Measurements from ENCODE around the gene PPARD.
"Not testable (repeated sequence)": the region's sequence is repeated elsewhere in the genome, so short reads cannot be mapped to it uniquely, and the experiment has no call there.

PPARD gene

DNA sequence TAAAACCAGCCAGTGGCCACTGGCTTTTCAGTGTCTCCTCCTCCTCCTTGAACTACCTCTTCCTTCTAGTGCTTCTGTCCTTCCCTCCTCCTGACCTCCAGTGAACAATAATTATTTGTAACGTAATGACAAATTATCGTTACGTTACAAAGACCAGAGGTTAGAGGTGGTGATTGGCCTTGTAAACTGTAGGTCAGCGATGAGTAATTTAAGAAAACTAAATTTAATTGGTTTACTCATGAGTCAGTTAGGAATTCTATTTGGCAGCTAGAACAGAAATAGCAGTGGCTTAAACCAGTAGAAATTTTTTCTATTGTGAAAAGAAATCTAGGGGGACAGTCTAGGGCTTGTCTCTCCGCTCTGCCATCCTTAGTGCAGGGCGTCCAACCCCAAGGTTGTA is 38.8 kb downstream of the PPARD start:
- DNase-seq (ENCODE audit: low read depth) = no peak

DNA sequence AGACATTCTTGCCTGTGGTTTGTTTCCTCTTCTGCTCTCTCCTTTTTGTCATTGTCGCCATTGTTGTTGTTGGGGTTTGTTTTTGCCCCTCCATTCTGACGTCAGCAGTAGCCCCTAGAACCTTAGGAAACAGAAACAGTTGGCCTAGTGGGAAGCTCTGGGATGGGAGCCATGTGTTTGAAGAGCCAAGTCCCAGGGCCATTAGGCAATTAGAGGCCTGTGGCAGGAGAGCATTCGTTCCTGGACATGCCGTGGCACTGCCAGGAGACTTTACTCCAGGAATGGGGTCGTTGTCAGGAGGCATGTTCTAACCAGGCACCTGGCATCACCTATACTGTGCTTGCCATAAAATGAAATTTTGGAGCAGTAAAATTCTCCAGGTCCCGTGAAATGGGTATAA is 39.7 kb downstream of the PPARD start:
- DNase-seq (ENCODE audit: low read depth) = no peak

DNA sequence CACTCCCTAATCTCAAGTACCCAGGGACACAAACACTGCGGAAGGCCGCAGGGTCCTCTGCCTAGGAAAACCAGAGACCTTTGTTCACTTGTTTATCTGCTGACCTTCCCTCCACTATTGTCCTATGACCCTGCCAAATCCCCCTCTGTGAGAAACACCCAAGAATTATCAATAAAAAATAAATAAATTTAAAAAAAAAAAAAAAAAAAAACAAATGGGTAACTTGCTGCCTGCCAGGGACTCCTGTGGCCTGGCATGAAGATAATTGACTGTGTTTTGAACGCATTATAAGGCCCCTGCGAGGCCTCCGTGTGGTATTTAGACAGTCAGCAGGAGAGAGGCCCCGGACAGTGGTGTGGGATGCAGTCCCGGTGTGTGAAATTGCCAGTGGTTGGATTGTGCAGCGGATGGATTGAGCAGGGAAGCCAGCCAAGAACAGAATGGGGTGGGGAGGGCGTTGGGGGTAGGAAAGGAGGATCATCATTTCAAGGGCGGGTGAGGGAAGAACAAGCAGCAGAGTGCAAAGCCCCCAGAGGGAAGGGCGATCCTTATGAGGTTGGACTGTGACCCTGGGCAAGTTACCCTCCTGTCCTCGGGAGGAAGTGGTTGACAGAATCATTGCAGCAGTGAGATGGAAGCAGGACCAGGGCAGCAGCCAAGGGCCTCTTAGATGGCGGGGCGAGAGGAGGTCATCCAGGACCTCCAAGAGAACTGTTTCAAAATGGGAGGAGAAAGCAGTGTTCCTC is 43.3 kb downstream of the PPARD start:
- DNase-seq (ENCODE audit: low read depth) = peak; percentile 34

- DNase-seq (ENCODE audit: low read depth) = no peak
These were observed 44.6 kb downstream of the PPARD start for GRCh38 chr6:35386989-35387388.

GRCh38 chr6:35388030-35388429 is 45.7 kb downstream of the PPARD start:
- DNase-seq (ENCODE audit: low read depth) = no peak

GRCh38 chr6:35388772-35389352 is 46.5 kb downstream of the PPARD start:
- DNase-seq (ENCODE audit: low read depth) = no peak

GRCh38 chr6:35389386-35389785 is 47.0 kb downstream of the PPARD start:
- not testable (repeated sequence) for DNase-seq (ENCODE audit: low read depth)

DNA sequence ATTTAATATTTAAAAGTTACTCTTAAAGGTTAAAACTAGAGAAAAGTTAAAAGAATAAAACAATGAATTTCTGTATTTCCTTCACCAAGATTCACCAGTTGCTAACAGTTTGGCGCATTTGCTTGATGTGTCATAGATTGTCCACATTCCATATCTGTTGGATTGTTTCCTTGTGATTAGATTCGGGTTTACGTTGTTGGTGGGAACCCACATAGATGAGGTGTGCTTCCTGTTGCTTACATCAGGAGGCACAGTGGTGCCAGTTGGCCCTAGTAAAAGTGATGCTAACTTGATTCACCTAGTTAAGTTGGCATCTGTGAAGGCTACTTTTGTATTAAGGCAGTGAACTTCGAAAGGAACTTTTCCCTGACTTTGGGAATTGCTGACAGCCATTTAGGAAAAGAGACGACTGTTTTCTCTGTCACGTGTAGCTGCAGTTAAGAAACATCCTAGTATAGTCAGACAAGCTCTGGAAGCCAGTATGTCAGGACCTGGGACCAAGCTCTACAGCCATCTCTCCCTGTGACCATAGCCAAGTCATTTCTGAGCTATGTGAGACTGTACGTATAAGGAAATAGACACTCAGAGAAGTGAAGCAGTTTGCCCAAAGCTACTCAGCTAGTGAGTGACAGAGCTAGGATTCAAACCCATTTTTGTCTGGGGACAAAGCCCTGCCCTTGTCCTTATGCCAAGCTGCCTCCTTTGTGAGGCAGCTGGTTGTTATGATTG is 49.0 kb downstream of the PPARD start:
- DNase-seq (ENCODE audit: low read depth) = no peak

DNA sequence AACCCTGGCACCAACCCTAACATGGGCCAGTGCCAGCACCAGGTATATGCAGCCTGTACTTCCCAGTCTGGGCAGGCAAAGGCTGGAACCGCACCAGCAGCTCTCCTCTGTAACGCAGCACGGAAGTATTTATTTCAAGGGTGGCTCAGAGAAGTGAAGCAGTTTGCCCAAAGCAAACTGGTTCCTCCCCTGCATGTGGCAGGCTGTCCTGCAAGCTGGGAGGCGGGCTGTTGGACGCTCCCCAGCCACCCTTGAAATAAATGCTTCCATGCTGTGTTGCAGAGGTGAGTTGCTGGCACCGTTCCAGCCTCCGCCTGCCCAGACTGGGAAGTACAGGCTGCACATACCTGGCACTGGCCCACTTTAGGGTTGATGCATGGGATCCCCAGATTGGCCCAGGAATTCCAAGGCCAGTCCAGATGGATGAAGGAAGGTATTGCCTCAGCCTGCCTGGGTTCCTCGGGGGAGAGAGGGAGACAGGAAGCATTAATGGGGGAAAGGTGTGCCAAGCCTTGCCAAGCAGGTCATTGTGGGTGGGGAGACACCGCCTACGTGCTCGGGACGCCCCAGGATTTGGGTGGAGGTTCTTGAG is 49.8 kb downstream of the PPARD start:
- no peak for DNase-seq (ENCODE audit: low read depth)

DNA sequence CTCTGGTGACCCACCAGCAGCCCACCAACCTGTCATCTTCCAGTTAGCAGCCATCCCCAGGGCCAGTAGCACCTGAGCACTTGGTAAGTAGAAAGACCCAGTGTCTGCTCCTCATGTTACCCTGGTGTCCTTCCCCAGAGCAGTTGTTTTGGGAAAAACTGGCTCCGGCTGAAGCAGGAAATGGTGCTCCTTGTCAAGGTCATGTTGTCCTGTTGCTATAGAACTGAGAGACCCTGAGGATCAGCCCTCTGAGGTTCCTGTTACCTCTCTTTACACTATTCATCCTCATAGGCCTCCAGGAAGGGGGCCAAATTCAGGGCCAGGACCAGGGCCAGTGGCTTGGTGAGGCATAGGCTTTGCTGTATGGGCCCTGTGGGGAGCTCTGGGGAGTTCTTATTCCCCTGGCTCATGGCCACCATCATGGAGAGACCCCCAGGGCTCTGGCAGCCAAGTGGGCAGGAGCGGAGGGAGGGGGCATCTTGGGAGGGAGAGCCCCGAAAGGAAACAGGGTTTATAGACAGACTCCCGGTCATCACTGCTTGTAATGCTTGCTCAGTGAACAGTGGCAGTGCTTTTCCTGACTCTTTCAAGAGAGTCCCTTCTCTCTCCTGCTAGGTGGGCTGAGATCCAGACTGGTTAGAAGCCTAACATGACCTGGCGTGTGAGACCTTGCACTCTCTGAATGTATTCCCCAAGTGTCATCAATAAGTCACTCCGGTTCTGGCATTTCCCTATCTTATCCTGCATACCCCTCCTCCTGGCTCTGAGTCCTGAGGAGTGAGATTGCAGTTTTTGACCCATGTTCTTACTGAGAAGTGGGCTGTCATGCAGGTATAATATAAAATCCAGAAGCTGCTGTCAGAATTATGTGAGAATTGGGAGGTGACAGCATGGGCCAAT is 50.7 kb downstream of the PPARD start:
- DNase-seq (ENCODE audit: low read depth) = no peak

DNA sequence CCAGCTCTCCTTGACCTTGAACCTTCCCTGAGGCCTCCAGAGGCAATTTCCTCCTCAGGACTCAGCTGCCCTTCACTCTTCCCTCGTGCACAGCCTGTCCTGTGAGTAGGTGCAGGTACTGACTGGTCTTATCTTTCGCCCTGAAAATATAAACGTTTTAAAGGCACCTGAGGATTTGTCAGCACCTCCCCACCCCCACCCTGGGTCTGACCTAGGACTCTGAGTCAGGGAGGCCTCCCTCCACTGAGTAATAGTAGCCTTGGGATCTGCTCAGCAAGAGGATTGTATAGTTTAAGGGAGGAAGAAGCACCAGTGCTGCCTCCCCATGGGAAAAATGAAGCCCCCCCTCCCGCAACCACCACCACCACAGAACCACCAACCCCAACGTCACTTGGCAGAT is 54.6 kb downstream of the PPARD start:
- DNase-seq (ENCODE audit: low read depth) = no peak

DNA sequence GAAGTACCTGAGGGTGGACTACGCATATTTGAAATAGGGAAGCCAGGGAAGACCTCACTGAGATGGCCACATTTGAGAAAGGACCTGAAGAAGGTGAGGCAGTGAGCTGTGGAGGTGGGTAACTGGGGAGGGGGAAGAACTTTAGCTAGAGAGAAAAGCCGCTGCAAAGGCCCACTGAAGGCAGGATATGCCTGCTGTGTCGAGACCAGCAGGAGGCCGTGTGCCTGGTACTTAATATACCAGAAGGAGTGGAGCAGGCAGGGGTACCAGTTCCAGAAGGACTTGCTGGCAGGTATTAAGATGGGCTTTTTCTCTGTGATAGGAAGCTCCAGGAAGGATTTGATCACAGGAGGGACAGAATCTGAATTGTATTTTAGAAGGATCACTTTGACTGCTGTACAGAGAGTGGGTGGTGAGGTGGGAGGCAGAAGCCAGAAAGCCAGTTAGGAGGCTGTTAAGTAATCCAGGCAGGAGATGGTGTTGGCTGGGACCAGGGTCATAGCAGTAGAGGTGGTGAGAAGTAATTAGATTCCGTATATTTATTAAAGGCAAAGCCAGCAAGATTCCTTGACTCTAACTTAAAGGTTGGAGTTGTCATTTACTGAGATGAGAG is 55.6 kb downstream of the PPARD start:
- no peak for DNase-seq (ENCODE audit: low read depth)

GRCh38 chr6:35398526-35398925 is 56.2 kb downstream of the PPARD start:
- DNase-seq (ENCODE audit: low read depth) = no peak

DNA sequence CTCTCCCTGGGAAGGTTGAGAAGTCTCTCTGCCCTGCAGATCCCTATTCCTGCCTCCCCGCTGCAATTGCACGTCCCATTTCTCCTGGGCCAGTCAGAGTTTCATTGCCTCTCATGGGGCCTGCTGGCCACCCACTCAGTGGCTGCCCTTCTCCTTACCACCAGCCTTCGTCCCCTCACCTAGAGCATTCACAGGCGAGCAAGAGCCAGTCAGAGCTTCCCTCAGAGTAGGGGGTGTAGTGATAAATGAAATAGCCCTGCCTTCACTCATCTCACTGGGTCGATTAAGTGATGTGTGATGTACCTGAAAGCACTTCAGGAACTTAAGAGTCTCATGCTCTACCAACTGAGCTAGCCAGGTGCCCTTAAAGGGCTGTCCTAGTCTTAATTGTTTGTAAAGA is 57.8 kb downstream of the PPARD start:
- DNase-seq (ENCODE audit: low read depth) = no peak

DNA sequence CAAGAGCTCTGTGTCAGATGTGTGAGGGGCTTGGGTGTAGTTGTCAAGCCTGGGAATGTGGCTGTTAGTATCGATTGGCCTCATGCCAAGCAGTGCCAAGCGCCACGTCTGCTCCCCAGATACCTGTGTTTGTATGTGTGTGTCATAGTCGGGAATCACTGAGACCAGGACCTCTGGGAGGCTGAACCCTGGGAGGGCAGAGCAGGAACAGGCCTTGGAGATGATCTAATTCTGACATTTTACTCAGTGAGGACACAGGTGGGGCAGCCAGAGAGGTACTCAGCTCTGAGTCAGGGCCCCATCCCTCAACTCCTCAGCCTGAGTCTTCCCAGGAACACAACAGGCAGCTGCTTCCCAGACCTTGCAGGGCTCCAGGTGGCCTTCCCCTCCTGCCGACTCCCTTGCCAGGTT is 58.5 kb downstream of the PPARD start:
- no peak for DNase-seq (ENCODE audit: low read depth)

GRCh38 chr6:35401514-35401913 is 59.2 kb downstream of the PPARD start:
- no peak for DNase-seq (ENCODE audit: low read depth)

DNA sequence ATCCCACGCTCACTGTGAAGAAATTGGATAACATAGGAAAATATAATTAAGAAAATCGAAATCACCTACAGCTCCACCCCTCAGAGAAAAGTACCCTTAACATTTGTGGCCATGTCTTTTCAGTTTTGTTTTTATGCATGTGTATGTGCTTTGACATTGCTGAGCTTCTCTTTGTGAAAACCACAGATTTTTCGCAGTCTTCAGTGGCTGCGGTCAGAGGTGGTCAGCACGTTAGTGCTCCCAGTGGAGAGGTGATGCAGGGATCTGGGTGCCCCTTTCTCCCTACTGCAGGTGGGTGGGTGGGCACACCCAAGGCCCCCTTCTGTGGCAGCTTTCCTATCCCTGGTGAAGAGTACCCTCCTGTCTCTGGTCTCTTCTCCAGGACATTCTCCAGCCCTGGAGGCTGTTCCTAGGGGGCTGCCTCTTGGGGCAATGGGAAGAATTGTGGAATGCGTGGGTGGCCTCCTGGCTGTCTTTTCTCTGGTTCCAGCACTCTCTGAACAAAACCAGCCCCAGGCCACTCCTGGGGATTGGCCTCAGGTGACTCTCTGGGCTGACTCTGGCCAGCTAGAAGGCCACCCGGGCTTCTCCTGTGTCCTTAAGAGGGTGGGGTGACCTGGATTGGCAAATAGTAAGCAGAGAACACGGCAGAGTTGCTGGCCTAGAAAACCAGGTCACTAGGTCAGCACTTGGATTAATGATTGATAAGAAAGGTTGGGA is 59.9 kb downstream of the PPARD start:
- DNase-seq (ENCODE audit: low read depth) = no peak

DNA sequence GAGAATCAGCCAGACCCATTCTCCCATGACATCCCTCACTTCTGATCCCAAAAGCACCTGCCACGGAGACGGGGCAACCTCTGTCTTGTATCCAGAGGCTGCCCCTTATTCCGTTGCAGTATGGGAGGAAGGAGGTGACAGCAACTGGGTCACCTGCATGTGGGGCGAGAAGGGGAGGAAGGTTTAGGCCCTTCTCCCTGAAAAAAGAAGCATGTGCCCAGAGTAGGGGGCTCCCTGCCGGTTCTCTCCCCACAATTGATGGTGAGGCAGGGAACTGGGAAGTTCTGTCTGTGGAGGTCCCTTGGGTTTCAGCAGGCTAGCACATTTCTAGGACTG is 60.5 kb downstream of the PPARD start:
- no peak for DNase-seq (ENCODE audit: low read depth)

GRCh38 chr6:35403544-35404442 is 61.4 kb downstream of the PPARD start:
- DNase-seq (ENCODE audit: low read depth) = no peak
